Right renal cortex interstitium (tissue), 3 donors: ENCODE measurements around the gene SNX22. TPM values are rescaled to one million over a fixed set of nuclear protein-coding genes. Genes with fewer than 3 reads are reported as not detected.

Experiments used
- DNase-seq, 3 donors: peaks; one replicate each; pipeline ENCODE4 v3.0.0-alpha.2; 2013; ENCODE audit warnings: low read depth in 3 of 3, low spot score in 2 of 3
- polyA plus RNA-seq, 3 donors: library from polyadenylated mRNA; unstranded; fragments of 120-200 nt; gene quantifications; one replicate each; pipeline ENCODE4 v1.2.1, GENCODE V29; 2013; ENCODE audit not compliant: insufficient read length in 3 of 3

The SNX22 gene
- polyA plus RNA-seq, 3 donors: 0.83 to 1.1 (median 0.83) TPM

DNA sequence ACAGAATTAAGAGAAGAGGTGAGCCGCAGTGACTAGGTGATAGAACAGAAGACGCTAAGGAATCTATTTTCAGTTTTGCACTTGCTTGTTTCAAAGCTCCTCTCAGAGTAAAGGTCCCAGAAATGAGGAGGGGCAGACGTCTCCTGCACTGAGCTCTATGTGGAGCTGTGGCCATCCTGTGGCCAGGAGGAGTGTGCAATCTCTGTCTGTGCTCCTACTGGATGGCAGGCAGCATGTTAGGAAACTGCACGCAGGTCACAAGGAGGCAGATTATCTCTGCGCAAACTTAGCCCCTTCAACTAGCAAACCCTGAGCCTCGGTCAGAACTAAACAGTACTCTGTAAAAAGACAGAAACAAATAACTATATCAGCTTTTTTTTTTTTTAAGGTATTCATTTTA is 42.4 kb downstream of the SNX22 start:
- DNase-seq: no peak

DNA sequence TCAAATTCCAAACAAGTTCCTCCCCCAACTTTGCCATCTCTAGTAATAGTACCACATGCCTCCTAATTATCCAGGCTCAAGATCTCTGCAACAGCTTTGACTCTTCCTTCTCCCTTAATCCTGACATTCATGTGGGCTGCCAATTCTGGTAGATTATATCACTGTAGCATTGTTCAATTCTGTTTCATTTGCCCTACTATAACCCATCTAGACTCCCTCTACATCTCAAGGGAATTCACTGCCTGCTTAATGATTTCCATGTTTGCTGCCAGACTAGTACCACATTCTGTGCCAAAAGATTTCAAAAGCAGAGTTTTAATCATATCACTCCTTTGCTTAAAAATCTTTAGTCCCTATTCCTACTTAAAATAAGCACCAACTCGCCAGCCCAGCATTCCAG is 45.9 kb downstream of the SNX22 start:
- DNase-seq: no peak

DNA sequence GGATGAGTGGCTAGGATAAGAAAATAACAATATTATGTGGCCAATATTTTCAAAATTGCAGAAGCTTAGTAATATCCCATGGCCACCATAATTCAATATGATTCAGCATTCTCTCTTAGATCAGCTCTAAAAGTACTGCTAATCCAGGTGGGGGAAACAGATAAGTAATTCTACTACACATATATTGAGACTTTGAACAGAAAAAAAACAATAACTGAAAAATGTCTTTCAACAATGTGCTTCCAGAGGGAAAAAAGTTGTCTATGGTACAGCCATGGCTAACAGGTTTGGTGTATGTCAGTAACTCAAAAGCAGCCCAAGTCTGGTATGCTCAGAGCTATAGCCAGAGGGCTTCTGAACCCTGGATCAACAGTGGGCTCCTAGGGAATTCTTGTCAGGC is 53.7 kb downstream of the SNX22 start:
- no peak for DNase-seq

Other genes starting within 250 kb of the SNX22 start
- gene DAPK2, start 105.2 kb upstream of the SNX22 start, polyA plus RNA-seq: 1 to 10 TPM; 3.9 to 4.9 (median 4.3) TPM
- gene CIAO2A, start 57.9 kb upstream of the SNX22 start, polyA plus RNA-seq: 10 to 100 TPM; 84.0 to 96.8 (median 92.6) TPM
- gene SNX1, start 55.7 kb upstream of the SNX22 start, polyA plus RNA-seq: 100 to 1,000 TPM; 104 to 118 (median 109) TPM
- gene PPIB, start 11.3 kb downstream of the SNX22 start, polyA plus RNA-seq: 100 to 1,000 TPM; 544 to 647 (median 628) TPM
- 10 to 100 TPM; 20.6 to 23.1 (median 22.8) TPM for gene CSNK1G1, start 204.4 kb downstream of the SNX22 start, polyA plus RNA-seq
- gene PCLAF, start 229.7 kb downstream of the SNX22 start, polyA plus RNA-seq: 10 to 100 TPM; 37.3 to 48.8 (median 47.5) TPM
- 10 to 100 TPM; 39.5 to 52.0 (median 49.0) TPM for gene TRIP4, start 236.1 kb downstream of the SNX22 start, polyA plus RNA-seq